NB4 (cell line): ENCODE data around the gene RAD51B.

Source experiments
- MYC ChIP-seq: IDR thresholded peaks from 2 replicates; pipeline ENCODE4 v1.6.1; 2011; ENCODE audit warnings: low read depth, low read length
- TF ChIP-seq, protein P1 (sequence below): IDR thresholded peaks from one replicate; pipeline ENCODE4 v1.5.1; 2012; ENCODE audit warnings: low read depth, low read length

DNA sequence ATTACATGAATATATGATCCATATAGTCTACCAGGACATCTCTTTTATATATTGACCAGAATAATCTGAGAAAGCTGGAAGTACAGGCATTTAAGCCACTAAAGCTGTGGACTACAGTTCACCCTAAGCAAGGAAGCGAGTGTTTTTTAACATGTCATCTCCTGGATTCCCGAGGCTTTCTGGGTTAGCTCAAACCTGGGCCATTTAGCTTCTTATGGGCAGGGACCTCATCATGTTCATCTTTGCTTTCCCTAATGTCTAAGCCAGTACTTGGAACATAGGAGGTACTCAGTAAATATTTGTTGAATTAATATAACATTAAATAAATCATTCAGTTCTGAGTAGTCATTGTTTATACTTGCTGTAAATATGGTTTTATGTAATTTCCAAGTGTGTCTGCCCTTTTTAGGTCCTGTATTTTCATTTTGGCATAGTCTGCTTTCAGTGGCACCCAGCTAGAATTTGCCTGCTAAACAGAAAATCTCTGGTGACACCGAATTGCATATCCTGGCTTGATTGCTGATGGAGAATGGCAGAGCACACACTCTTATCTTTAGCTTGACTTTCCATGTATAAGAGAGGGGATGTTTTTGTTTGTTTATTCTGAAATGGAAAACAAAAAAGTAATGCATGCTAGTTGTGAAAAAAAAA lies 628.8 kb downstream of the RAD51B start:
- TF ChIP-seq, protein P1, sequence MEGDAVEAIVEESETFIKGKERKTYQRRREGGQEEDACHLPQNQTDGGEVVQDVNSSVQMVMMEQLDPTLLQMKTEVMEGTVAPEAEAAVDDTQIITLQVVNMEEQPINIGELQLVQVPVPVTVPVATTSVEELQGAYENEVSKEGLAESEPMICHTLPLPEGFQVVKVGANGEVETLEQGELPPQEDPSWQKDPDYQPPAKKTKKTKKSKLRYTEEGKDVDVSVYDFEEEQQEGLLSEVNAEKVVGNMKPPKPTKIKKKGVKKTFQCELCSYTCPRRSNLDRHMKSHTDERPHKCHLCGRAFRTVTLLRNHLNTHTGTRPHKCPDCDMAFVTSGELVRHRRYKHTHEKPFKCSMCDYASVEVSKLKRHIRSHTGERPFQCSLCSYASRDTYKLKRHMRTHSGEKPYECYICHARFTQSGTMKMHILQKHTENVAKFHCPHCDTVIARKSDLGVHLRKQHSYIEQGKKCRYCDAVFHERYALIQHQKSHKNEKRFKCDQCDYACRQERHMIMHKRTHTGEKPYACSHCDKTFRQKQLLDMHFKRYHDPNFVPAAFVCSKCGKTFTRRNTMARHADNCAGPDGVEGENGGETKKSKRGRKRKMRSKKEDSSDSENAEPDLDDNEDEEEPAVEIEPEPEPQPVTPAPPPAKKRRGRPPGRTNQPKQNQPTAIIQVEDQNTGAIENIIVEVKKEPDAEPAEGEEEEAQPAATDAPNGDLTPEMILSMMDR: no peak
- TF ChIP-seq MYC: no peak
